Measurements from ENCODE around the gene SHISA5. TPM values are rescaled to one million over a fixed set of nuclear protein-coding genes. Genes with fewer than 3 reads are reported as not detected.

SHISA5 gene
- polyA plus RNA-seq, 2 of the 4 experiments (the other 2 are of a cell fraction) = 87.5 to 94.3 TPM

- ChIA-PET POLR2A (no interaction called here), CTCF (no interaction called here)
- H3K4me1 ChIP-seq = peaks cover 2% of the 10 kb centered on the region
- WGBS (ENCODE audit: missing lambda C conversion rate) = 91% methylated on average over 9 of the region's 19 CpGs
- no peak for DNase-seq (ENCODE audit: low read depth in 1 of 2, low spot score in 1 of 2)
- H3K4me2 ChIP-seq = no peak overlapping the region
- FAIRE-seq = no peak
- ATAC-seq = no peak
- H3K9me3 ChIP-seq = no peaks in the 10 kb centered on the region
- no peak overlapping the region for H3K4me3 ChIP-seq
- no peak overlapping the region for H3K27ac ChIP-seq
- TF ChIP-seq KDM1A (IDR thresholded peaks at IDR 0.05; ENCODE audit: low read depth) = no peak
- TF ChIP-seq EP300 (IDR thresholded peaks at IDR 0.05) = no peak
- TF ChIP-seq RFX5 (IDR thresholded peaks at IDR 0.05) = no peak
- no peak for TF ChIP-seq CHD4 (IDR thresholded peaks at IDR 0.05; ENCODE audit: borderline replicate concordance)
- no peak for TF ChIP-seq CEBPB (IDR thresholded peaks at IDR 0.05)
- TF ChIP-seq POLR2A (IDR thresholded peaks at IDR 0.05; ENCODE audit: low read length) = no peak
- TF ChIP-seq HEYL (CRISPR knock-in tag; IDR thresholded peaks at IDR 0.05) = no peak
- no peak for TF ChIP-seq BHLHE40 (IDR thresholded peaks at IDR 0.05; ENCODE audit: low read depth, low read length)
- no peak for TF ChIP-seq NFE2L2 (conservative IDR thresholded peaks at IDR 0.05; ENCODE audit: low read length)
- TF ChIP-seq, protein P1, sequence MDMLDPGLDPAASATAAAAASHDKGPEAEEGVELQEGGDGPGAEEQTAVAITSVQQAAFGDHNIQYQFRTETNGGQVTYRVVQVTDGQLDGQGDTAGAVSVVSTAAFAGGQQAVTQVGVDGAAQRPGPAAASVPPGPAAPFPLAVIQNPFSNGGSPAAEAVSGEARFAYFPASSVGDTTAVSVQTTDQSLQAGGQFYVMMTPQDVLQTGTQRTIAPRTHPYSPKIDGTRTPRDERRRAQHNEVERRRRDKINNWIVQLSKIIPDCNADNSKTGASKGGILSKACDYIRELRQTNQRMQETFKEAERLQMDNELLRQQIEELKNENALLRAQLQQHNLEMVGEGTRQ (IDR thresholded peaks at IDR 0.05) = no peak
- TF ChIP-seq RCOR1 (IDR thresholded peaks at IDR 0.05; ENCODE audit: low read depth, low read length) = no peak
- no peak for TF ChIP-seq JUN (IDR thresholded peaks at IDR 0.05)
- no peak for TF ChIP-seq FOSB (CRISPR knock-in tag; IDR thresholded peaks at IDR 0.05)
- TF ChIP-seq, protein P2, sequence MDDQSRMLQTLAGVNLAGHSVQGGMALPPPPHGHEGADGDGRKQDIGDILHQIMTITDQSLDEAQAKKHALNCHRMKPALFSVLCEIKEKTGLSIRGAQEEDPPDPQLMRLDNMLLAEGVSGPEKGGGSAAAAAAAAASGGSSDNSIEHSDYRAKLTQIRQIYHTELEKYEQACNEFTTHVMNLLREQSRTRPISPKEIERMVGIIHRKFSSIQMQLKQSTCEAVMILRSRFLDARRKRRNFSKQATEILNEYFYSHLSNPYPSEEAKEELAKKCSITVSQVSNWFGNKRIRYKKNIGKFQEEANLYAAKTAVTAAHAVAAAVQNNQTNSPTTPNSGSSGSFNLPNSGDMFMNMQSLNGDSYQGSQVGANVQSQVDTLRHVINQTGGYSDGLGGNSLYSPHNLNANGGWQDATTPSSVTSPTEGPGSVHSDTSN (IDR thresholded peaks at IDR 0.05) = no peak
- TF ChIP-seq MAZ (IDR thresholded peaks at IDR 0.05; ENCODE audit: borderline replicate concordance, low read depth, low read length) = no peak
- TF ChIP-seq, protein P3, sequence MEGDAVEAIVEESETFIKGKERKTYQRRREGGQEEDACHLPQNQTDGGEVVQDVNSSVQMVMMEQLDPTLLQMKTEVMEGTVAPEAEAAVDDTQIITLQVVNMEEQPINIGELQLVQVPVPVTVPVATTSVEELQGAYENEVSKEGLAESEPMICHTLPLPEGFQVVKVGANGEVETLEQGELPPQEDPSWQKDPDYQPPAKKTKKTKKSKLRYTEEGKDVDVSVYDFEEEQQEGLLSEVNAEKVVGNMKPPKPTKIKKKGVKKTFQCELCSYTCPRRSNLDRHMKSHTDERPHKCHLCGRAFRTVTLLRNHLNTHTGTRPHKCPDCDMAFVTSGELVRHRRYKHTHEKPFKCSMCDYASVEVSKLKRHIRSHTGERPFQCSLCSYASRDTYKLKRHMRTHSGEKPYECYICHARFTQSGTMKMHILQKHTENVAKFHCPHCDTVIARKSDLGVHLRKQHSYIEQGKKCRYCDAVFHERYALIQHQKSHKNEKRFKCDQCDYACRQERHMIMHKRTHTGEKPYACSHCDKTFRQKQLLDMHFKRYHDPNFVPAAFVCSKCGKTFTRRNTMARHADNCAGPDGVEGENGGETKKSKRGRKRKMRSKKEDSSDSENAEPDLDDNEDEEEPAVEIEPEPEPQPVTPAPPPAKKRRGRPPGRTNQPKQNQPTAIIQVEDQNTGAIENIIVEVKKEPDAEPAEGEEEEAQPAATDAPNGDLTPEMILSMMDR (IDR thresholded peaks at IDR 0.05) = no peak
- no peak for TF ChIP-seq FOXS1 (CRISPR knock-in tag; IDR thresholded peaks at IDR 0.05)
- TF ChIP-seq ZSCAN20 (CRISPR knock-in tag; IDR thresholded peaks at IDR 0.05) = no peak
Observed at GRCh38 chr3:48478626-48479555, 25.1 kb downstream of the SHISA5 start.

- H3K4me1 ChIP-seq = peaks cover 10% of the 10 kb centered on the region
- no peak for ATAC-seq
- H3K4me3 ChIP-seq = no peak overlapping the region
- no peak for FAIRE-seq
- POLR2A ChIA-PET = no interaction called here
- no peaks in the 10 kb centered on the region for H3K9me3 ChIP-seq
- no peak for DNase-seq (ENCODE audit: low read depth in 1 of 2, low spot score in 1 of 2)
- H3K27ac ChIP-seq = no peak overlapping the region
- WGBS (ENCODE audit: missing lambda C conversion rate) = 90% methylated on average over 4 of the region's 9 CpGs
- H3K4me2 ChIP-seq = no peak overlapping the region
- TF ChIP-seq MAZ (IDR thresholded peaks at IDR 0.05; ENCODE audit: borderline replicate concordance, low read depth, low read length) = no peak
- TF ChIP-seq HDAC2 (IDR thresholded peaks at IDR 0.05) = no peak
- no peak for TF ChIP-seq NPAS2 (CRISPR knock-in tag; IDR thresholded peaks at IDR 0.05; ENCODE audit: borderline replicate concordance)
- no peak for TF ChIP-seq FOXS1 (CRISPR knock-in tag; IDR thresholded peaks at IDR 0.05)
- TF ChIP-seq ZC3H11A (IDR thresholded peaks at IDR 0.05) = no peak
- TF ChIP-seq MAX (IDR thresholded peaks at IDR 0.05) = no peak
- CTCF ChIA-PET = no interaction called here
Observed at GRCh38 chr3:48477959-48478520, 25.9 kb downstream of the SHISA5 start.

Data from A549 (cell line).